ENCODE measurements around the gene MGAT4B. TPM values are rescaled to one million over a fixed set of nuclear protein-coding genes. Genes with fewer than 3 reads are reported as not detected.

Gene MGAT4B
- total RNA-seq: 207 and 369 TPM in 2 replicates

GRCh38 chr5:179806250-179807048 is at the start of gene MGAT4B:
MGAT4B (minus strand) TSS chr5:179806866; CDS start chr5:179806583, 283 bp downstream.

GRCh38 chr5:179820483-179821297 is 14.0 kb upstream of the MGAT4B start, which contains the start of gene SQSTM1:
SQSTM1 (plus strand) TSS chr5:179820905; CDS start chr5:179820937, 32 bp downstream.

DNA sequence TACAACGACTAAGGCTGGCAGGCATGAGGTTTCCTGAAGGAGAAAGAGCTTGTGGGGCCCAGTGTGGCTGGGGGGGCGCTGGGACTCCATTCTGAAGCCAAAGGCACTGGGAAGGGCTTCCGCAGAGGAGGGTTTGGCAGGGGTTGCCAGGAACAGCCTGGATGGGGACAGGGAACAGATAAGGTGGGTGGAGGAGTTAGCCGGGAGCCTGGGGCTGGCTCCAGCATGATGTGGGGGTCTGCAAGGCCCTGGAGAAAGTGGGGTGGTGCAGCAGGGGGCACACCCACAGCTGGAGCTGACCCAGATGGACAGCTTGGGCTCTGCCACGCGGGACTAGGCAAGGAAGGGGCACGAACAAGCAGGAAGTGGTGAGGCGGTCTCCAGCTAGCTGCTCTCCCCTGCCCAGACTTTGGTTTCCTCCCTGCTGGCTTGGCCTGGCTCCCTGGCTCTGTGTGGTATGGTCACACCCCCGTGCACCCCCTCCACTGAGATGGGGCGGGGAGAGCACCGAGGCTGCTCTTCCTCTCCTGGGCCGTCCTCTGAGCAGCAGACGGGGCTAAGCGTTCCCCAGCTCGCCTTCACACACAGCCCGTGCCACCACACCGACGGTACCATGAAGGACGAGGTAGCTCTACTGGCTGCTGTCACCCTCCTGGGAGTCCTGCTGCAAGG is 13.1 kb downstream of the MGAT4B start, which contains the start of gene LTC4S:
TSS of gene LTC4S (plus strand) at position 519 of the 672 bp plus-strand sequence. CDS start at position 614, 95 bp downstream.

Other genes starting within 250 kb of the MGAT4B start
- 407 and 475 TPM in 2 replicates for gene HNRNPH1, start 183.2 kb downstream of the MGAT4B start, total RNA-seq
- 0.20 TPM in 1 of 2 replicates, not detected in the other for gene CBY3, start 125.8 kb downstream of the MGAT4B start, total RNA-seq
- 805 and 877 TPM in 2 replicates for gene CANX, start 107.9 kb downstream of the MGAT4B start, total RNA-seq
- 9.7 and 10.9 TPM in 2 replicates for gene MAML1, start 74.0 kb downstream of the MGAT4B start, total RNA-seq
- 2.3 and 5.2 TPM in 2 replicates for gene LTC4S, start 12.9 kb downstream of the MGAT4B start, total RNA-seq
- 670 and 3,659 TPM in 2 replicates for gene SQSTM1, start 14.0 kb upstream of the MGAT4B start, total RNA-seq
- 15.1 and 15.2 TPM in 2 replicates for gene MRNIP, start 52.0 kb upstream of the MGAT4B start, total RNA-seq
- gene TBC1D9B, start 101.0 kb upstream of the MGAT4B start, total RNA-seq: 87.6 and 131 TPM in 2 replicates